Measurements from ENCODE around the gene PCDHGC5.

DNA sequence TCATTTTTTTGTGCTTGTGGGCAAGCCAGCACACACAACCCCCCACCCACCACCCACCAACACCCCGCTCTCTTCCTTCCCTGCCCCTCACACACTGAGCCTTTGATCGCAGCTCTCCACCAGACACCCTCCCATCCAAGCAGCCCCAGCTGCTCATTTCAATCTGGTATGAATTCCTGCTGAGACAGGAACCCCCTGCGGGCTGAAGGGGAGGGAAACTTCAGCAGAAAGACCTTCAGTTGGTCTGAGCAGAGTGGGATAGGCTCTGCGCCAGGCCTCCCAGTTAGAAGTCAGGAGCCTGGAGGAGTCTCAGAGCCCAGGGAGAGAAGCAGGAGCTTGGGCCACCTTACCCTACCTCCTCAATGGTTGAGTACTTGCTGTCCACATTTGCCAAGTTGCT, 7.2 kb downstream of the PCDHGC5 start:
- TF ChIP-seq, protein P1, sequence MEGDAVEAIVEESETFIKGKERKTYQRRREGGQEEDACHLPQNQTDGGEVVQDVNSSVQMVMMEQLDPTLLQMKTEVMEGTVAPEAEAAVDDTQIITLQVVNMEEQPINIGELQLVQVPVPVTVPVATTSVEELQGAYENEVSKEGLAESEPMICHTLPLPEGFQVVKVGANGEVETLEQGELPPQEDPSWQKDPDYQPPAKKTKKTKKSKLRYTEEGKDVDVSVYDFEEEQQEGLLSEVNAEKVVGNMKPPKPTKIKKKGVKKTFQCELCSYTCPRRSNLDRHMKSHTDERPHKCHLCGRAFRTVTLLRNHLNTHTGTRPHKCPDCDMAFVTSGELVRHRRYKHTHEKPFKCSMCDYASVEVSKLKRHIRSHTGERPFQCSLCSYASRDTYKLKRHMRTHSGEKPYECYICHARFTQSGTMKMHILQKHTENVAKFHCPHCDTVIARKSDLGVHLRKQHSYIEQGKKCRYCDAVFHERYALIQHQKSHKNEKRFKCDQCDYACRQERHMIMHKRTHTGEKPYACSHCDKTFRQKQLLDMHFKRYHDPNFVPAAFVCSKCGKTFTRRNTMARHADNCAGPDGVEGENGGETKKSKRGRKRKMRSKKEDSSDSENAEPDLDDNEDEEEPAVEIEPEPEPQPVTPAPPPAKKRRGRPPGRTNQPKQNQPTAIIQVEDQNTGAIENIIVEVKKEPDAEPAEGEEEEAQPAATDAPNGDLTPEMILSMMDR (IDR thresholded peaks at IDR 0.05), result no peak
- no peak for TF ChIP-seq POLR2A (IDR thresholded peaks at IDR 0.05)

All from lower leg skin (tissue), 3 donors.